NCI-H1436 treated with DMSO at 0.1 percent for 48 hours (cell line): ENCODE data around the gene STK11.
A peak's percentile ranks its signal among the peaks of the same experiment; 100 is the strongest.

Experiments used
- DNase-seq: peaks from one replicate; lab custom pipeline; 2025; lab: John Stamatoyannopoulos, UW

Gene STK11, protein sequence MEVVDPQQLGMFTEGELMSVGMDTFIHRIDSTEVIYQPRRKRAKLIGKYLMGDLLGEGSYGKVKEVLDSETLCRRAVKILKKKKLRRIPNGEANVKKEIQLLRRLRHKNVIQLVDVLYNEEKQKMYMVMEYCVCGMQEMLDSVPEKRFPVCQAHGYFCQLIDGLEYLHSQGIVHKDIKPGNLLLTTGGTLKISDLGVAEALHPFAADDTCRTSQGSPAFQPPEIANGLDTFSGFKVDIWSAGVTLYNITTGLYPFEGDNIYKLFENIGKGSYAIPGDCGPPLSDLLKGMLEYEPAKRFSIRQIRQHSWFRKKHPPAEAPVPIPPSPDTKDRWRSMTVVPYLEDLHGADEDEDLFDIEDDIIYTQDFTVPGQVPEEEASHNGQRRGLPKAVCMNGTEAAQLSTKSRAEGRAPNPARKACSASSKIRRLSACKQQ

DNA sequence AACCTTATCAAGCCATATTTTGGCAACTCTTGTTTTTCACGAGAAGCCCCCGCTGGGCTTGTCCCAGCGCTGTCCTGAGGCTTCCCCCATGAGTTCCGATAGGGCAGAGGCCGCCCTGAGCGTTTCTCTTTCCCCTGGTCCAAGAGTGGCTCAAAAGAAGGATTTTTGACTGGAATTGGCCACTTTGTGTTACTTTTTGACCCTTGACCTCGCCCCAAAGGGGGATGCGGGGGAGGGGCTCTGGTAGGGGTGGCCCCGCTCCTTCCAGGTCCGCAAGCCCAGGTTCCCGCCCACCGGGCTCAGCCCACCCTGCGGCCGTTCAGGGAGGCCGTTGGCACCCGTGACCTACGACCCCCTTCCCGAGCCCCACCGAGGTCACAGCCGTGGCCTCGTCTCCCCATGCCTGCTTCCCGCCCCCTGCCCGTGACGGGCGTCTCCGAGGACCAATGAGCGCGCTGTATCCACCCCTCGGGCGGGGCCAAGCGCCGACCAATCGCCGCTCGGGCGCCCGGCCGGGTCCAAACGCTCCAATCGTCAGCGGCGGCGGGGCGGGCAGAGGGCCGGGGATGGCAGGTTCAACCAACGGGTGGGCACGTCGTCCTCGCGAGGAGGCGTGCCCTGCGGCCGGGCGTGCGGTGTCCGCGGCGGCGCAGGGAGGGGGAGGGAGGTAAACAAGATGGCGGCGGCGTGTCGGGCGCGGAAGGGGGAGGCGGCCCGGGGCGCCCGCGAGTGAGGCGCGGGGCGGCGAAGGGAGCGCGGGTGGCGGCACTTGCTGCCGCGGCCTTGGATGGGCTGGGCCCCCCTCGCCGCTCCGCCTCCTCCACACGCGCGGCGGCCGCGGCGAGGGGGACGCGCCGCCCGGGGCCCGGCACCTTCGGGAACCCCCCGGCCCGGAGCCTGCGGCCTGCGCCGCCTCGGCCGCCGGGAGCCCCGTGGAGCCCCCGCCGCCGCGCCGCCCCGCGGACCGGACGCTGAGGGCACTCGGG is at the start of gene STK11:
Gene STK11, plus strand, starts transcription at position 665 of the 986 bp plus-strand sequence. CDS start 1,136 bp downstream, outside the sequence.
- DNase-seq = peak; percentile 81

GRCh38 chr19:1156305-1156801 is 49.2 kb upstream of the STK11 start:
- DNase-seq = no peak

DNA sequence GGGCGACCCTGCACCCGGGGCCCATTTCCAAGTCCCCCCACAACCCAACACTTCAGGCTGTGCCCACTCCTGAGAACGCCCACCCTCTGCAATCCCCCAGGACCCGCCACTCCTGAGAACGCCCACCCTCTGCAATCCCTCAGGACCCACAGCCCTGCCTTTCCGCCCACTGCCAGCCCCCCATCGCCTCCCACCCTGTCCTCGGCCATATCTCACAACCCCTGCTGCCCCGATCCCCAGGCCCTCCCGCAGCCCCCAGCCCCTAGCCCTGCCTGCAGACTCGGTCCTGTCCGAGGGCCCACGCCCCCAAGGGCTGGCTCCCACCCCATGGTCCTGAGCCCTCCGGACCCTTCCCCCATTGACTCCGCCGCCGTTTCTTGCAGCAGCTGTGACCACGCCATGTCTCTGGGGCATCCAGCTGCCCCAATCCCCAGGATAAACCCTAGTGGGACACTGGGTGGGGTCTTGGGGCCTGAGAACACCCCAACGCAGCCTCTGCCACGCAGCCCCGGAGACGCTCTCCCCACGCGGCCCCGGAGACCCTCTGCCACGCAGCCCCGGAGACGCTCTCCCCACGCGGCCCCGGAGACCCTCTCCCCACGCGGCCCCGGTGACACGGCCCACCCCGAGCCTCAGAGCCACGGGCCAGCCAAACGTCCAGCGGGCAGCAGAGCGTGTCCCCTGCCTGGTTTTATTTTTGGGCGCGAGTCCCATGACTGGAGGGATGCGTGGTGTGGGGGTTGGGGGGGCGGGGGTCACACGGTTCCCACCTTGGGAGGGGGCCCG is 48.6 kb upstream of the STK11 start:
- DNase-seq = no peak

DNA sequence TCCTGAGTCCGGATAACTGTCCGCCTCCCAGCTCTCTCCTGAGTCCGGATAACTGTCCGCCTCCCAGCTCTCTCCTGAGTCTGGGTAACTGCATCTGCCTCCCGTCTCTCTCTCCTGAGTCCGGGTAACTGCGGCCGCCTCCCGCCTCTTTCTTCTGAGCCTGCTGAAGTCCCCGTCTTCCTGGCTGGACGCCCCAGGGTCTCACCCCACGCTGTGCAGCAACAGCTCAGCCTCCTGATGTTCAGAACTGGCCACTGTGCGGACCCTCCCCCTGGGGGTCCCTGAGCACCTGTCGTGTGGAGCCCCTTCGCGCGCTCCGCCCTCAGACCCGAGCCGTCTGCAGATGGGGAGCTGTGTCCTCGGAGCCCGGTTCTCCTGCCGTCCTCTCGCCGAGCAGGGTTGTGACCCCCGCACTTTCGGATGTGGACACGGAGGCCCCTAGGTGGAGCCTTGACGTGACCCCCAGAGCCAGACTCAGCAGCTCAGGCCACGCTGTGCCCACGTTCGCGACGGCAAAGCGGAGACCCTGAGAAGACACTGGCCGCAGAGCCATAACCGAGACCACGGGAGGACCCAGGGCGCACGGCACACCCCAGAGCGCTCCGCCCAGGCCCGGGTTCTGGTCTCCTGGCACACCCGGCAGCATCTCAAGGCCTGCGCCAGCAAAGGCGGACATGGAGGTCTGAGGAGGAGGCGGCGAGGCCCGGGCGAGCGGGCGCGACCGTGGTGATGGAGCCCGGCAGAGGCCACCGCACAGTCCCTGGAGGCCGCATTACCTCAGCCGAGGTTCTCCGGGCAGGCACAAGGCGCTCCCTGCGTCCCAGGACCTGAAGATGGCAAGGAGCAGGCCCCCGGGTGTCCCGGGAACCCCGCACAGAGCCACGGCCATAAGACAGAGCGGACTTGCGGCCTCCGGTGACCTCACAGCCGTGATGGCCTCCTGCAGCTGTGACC is 47.4 kb upstream of the STK11 start:
- DNase-seq = no peak

DNA sequence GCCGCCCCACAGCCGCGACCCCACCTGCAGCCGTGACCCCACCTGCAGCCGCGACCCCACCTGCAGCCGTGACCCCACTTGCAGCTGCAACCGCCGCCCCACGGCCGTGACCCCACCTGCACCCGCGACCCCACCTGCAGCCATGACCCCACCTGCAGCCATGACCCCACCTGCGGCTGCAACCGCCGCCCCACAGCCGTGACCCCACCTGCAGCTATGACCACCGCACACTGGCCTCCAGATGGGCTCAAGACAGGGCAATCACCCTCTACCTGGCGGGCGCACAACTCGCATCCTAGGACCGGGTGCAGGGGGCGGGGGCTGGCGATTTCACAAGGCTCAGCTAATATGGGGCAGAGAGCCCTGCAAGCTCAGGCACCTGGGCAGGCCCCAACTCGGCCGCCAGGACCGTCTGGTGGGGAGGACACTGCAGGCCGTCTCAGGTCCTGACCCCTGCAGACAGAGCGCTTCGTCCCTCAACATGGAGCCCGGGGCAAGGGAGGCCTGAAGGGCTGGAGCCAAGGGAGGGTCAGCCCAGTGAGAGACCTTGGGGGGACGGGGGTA is 46.6 kb upstream of the STK11 start:
- DNase-seq = no peak

- DNase-seq = no peak
These were observed 45.5 kb upstream of the STK11 start for GRCh38 chr19:1159864-1160595.

GRCh38 chr19:1161716-1162115 is 43.9 kb upstream of the STK11 start:
- no peak for DNase-seq

DNA sequence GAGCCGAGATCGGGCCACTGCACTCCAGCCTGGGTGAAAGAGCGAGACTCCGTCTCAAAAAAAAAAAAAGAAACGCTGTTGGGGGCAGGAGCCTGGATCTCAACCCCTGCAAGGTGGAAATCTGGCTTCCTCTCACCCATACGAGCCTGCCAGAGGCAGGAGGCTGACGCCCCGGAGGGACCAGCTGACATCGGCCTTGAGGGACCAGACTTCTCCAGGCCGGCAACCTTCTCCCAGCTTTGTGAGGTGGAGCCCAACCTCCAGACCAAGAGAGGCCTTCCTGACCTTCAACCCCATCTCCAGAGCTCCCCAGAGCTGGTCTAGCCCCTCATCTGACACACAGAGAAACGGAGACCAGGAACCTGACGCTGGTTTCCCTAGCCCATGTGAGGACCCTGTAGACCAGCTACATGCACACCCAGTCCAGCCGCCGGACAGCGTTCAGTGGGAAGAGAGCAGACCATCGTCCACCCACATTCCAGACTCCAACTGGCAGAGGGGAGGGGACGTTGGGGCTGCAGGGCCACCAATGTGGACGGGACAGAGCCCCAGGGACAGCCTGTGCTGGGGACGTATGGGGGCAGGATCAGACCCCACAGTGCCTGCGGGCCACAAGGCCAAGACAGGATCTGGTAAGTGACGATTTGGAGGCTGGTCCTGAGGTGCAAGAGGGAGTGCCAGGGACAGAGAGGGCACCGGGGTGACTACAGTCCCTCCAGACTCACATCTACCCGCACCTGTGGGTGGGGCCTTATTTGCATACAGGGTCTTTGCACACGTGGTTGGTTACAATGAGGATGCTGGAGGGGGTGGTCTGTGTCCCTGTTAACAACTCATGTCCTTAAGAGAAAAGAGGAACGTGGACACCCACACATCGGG is 42.9 kb upstream of the STK11 start:
- DNase-seq = no peak

- DNase-seq = no peak
These were observed 42.2 kb upstream of the STK11 start for GRCh38 chr19:1163283-1163933.

GRCh38 chr19:1163934-1164683 is 41.5 kb upstream of the STK11 start:
- no peak for DNase-seq

DNA sequence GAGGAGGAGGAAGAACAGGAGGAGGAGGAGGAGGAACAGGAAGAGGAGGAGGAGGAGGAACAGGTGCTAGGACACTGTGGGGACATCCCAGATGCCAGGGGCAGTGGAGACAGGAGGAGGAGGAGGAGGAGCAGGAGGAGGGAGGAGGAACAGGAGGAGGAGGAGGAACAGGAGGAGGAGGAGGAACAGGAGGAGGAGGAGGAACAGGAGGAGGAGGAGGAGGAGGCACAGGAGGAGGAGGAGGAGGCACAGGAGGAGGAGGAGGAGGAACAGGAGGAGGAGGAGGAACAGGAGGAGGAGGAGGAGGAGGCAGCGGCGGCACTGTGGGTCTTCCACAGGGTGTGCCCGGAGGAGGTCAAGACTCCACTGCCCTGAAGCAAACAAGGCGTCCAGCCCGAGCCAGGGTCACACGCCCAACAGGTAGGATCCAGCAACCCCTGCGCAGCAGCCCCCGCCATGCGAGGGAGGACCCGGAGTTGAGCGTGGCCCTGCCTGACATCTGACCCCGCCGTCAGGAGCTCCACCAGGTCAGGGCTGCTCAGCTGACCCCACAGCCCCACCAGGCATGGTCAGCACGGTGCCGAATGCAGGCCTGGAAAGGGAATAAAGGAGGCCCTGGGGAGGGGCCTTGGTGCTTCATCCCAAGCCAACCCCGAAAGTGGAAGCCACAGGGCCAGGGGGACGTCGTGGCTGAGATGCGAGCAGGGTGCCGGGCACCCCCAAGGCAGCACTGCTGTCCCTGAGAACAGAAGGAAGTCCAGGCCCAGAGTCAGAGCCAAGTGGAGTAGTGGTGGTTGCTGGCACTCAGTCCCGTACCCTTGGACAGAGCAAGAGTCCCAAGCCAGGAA is 40.7 kb upstream of the STK11 start:
- DNase-seq = no peak

DNA sequence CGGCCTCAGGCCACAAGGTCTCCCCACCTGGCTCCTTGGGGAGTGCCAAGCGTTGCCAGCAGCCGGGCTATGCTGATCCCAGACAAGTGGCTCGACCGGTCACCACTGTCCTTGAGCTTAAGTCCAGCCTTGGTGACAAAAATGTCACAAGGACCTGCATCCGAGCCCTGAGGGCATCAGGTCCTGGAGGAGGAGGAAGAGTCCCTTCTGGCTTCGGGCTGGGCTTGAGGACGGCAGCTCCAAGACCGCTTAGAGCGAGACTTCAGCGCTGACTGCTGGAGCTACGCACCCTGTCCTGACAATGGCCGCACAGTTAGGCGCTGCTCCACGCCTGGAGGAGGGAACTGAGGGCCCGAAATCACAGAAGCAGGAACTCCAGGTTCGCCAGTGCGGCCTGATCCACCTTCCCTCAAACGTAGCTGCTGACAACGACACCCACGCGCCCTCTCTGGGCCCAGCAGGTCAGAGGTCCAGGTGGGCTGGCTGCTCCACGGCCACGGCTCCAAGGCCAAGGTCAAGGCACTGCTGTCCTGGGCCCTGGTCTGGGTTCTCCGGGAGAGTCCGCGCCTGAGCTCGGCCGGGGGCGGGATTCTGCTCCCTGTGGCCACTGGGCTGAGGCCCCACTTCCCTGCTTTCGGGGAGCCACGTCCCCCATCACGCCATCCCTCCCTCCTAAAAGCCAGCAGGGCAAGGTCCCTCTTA is 38.6 kb upstream of the STK11 start:
- DNase-seq = no peak

DNA sequence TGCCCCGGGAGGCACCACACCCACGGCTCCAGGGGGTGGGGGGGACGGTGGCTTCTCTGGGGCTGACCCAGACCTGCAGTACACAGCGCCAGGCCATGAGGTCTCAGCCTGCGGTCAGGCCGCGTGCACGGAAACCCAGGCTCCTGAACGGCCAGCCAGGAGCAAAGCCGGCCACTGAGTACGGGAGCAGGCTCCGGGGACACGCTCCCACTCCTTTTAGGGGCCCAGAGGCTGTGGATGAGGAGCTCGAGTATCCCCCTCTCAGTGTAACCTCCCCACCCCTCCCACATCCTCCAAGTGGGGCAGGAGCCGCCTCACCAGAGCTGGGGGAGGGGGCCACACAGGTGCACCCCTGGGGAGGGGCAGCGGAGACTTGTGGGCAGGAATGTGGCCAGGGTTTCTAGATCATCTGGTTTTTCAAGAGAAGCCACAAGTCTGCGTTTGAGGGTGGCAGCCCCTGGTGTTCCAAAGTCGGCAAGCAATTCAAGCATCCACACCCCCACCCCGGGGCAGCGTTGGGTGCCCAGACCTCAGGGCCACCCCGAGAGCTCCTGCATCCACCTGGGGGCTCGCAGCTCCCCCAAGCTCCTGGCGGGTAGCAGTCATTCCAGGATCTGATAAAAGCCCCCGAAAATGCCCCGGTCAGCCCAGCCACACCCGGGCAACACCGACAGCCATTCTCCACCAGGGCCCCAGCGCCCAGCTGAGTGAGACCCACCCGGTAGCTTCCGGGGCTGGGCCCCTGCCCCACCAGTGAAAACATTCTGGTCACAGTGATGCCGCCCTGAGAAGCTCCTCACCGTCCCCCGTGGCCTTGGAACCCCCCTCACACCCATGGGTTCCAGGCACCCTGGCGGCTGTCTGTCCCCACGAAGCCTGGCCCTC is 37.6 kb upstream of the STK11 start:
- DNase-seq = no peak

- DNase-seq = no peak
These were observed 36.8 kb upstream of the STK11 start for GRCh38 chr19:1168572-1169410.
